ENCODE data around the gene ASIC3.
A peak's percentile ranks its signal among the peaks of the same experiment; 100 is the strongest.

ASIC3 gene

DNA sequence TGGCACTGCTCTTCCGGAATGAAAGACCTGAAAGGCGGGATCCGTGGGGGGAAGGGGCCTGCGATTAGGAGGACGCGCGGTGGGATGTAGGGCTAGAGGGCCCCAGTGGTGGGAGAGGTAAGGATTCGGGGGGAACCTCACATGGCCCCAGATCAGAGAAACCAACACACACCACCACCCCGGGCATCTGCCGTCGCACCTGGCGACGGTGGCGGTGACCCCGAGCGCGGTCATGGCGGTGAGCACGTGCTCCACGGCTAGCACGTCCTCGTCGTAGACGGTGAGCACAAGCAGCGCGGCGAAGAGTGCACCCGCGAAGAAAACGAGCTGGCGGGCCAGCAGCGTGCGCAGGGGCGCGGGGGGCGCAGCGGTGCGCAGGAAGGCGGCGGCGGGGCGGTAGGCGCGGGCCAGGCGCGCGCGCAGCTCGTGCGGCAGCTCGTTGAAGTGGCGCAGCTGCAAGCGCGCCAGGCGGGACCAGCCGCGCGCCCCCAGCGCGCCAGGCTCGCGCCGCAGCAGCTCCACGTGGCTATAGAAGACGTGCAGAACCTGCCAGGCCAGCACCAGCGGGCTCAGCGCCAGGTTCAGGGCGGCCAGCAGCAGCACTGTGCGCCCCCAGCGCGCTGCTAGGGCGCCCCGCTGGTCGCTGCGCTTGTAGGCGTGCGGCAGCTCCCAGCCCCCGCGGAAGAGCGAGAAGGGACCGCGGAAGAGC, 29.8 kb upstream of the ASIC3 start:
- Mint-ChIP-seq H3K9me3 (no peaks in the 10 kb centered on the region), H3K36me3 (ENCODE audit: low read depth) (peaks cover 3% of the 10 kb centered on the region), H3K27me3 (ENCODE audit: low read depth) (peaks cover 50% of the 10 kb centered on the region), H3K4me3 (peak overlapping the region; percentile 55 to 84 (median 82)), H3K4me1 (peaks cover 31% of the 10 kb centered on the region), H3K27ac (peak overlapping the region; percentile 7 to 63 (median 29))
- TF ChIP-seq, protein P1, sequence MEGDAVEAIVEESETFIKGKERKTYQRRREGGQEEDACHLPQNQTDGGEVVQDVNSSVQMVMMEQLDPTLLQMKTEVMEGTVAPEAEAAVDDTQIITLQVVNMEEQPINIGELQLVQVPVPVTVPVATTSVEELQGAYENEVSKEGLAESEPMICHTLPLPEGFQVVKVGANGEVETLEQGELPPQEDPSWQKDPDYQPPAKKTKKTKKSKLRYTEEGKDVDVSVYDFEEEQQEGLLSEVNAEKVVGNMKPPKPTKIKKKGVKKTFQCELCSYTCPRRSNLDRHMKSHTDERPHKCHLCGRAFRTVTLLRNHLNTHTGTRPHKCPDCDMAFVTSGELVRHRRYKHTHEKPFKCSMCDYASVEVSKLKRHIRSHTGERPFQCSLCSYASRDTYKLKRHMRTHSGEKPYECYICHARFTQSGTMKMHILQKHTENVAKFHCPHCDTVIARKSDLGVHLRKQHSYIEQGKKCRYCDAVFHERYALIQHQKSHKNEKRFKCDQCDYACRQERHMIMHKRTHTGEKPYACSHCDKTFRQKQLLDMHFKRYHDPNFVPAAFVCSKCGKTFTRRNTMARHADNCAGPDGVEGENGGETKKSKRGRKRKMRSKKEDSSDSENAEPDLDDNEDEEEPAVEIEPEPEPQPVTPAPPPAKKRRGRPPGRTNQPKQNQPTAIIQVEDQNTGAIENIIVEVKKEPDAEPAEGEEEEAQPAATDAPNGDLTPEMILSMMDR (IDR thresholded peaks at IDR 0.05; ENCODE audit: unreplicated experiment in 3 of 3) = no peak

DNA sequence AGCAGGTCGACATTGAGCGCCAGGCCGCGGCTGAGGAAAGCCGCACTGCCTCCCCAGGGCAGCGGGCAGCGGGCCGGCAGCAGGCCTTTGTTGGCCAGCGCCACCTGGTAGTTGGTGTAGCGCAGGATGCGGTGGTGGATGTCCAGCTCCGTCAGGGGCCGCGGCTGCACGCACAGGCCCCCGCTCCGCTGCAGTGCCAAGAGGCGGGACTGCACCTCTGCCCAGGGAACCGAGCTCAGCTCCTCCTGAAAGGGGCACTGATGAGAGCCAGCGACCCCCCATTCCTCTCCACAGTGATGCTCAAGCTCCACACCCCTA, 29.2 kb upstream of the ASIC3 start:
- Mint-ChIP-seq H3K4me1 (peaks cover 31% of the 10 kb centered on the region), H3K4me3 (peak overlapping the region; percentile 28 to 68 (median 57)), H3K36me3 (ENCODE audit: low read depth) (peaks cover 3% of the 10 kb centered on the region), H3K27ac (no peak overlapping the region), H3K9me3 (no peaks in the 10 kb centered on the region), H3K27me3 (ENCODE audit: low read depth) (peaks cover 50% of the 10 kb centered on the region)
- TF ChIP-seq, protein P1 (IDR thresholded peaks at IDR 0.05; ENCODE audit: unreplicated experiment in 3 of 3) = no peak

DNA sequence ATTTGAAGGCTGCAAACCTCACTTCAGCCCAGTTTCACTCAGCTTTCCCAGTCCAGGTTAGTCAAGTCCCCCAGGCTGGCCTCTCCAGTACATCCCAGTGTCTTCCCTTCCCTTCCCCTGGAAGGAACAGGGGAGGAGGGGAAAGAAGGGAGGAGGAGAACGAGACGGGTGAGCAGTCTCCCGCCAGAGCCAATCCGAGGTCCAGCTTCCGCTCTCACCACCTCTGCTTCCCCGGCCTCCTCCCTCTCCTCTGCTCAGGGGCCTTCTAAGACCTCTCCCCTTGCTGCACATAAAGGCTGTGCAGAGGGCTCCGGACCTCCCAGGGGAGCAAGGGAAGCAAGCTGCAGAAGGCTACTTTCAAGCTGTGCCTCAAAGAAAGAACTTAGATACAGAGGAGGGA, 28.1 kb upstream of the ASIC3 start:
- Mint-ChIP-seq H3K4me1 (peaks cover 28% of the 10 kb centered on the region), H3K9me3 (no peaks in the 10 kb centered on the region), H3K27me3 (ENCODE audit: low read depth) (peaks cover 58% of the 10 kb centered on the region), H3K27ac (peak overlapping the region; percentile 25 to 76 (median 63)), H3K4me3 (peak overlapping the region; percentile 37 to 62 (median 40)), H3K36me3 (ENCODE audit: low read depth) (no peaks in the 10 kb centered on the region)
- TF ChIP-seq, protein P1 (IDR thresholded peaks at IDR 0.05; ENCODE audit: unreplicated experiment in 3 of 3) = no peak

DNA sequence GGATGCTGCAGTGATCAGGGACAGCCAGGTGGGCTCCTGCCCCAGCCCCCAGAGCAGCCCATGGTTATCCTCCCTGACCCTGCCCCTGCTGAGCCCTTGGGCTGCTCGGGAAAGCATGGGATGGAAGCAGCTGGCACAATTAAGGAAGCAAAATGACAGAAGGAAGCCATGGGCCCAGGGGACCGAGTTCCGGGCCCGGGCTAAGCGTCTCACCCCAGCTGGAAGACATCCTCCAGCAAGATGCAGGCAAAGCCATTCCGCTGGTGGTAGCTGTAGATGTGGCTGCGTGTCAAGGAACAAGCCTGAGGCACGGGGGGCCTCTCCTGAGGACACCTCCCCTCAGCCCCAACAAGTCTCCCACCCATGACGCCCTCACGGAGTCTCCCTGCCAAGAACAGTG, 25.1 kb upstream of the ASIC3 start:
- TF ChIP-seq, protein P1 (IDR thresholded peaks at IDR 0.05; ENCODE audit: unreplicated experiment in 3 of 3) = no peak
- Mint-ChIP-seq H3K4me3 (no peak overlapping the region), H3K4me1 (peaks cover 24% of the 10 kb centered on the region), H3K27me3 (ENCODE audit: low read depth) (peaks cover 38% of the 10 kb centered on the region), H3K9me3 (no peaks in the 10 kb centered on the region), H3K27ac (no peak overlapping the region), H3K36me3 (ENCODE audit: low read depth) (no peaks in the 10 kb centered on the region)

DNA sequence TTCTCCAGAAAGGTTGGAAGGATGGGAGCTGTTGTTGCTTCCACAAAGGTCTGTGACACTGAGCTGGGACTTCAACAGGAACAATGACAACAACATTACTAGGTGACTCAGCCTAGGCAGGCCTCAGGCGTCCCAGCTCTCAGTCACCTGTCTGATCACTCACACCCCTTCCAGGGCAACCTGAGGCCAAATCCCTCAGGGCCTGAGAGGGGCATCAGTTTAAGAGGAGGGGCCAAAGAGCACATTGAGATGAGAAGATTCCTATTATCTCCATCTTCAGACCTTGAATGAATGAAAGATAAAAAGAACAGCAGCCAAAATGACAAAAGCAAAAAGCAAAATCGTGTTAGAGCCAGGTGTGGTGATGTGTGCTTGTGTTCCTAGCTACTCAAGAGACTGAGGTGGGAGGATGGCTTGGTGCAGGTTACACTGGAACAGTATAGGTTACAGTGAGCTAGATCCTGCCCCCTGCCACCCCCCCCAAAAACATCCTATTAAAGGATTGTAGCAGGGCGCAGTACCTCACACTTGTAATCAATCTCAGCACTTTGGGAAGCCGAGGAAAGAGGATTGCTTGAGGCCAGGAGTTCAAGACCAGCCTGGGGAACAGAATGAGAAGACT, 23.8 kb upstream of the ASIC3 start, which contains the start of gene ATG9B:
Gene ATG9B (minus strand): TSS at position 60 of the 622 bp plus-strand sequence. CDS start 71 bp downstream, outside the sequence.
- Mint-ChIP-seq H3K27ac (no peak within 1 kb of the TSS), H3K9me3 (no peaks in the 10 kb centered on the region), H3K27me3 (ENCODE audit: low read depth) (peaks cover 32% of the 10 kb centered on the region), H3K4me3 (peak within 1 kb of the TSS; percentile 24 to 50 (median 30)), H3K4me1 (peaks cover 26% of the 10 kb centered on the region), H3K36me3 (ENCODE audit: low read depth) (peaks cover 3% of the 10 kb centered on the region)
- TF ChIP-seq, protein P1 (IDR thresholded peaks at IDR 0.05; ENCODE audit: unreplicated experiment in 3 of 3) = no peak
